ENCODE results near the gene CCDC74A. TPM values are rescaled to one million over a fixed set of nuclear protein-coding genes. Genes with fewer than 3 reads are reported as not detected.
"Not testable (repeated sequence)": the region's sequence is repeated elsewhere in the genome, so short reads cannot be mapped to it uniquely, and the experiment has no call there.

The CCDC74A gene
- total RNA-seq (5.1 TPM), polyA plus RNA-seq (35.1 TPM)
- long read RNA-seq, donor 1 = 0 reads
- long read RNA-seq, donor 2, partial matches to known transcripts = 0 of 1 reads
- long read RNA-seq, donor 2, other reads (novel, unspliced or antisense) = 0 of 1 reads
- long read RNA-seq, donor 3, partial matches to known transcripts = 0 of 1 reads
- long read RNA-seq, donor 3, other reads (novel, unspliced or antisense) = 0 of 1 reads
- long read RNA-seq, donor 4 = 0 reads
- long read RNA-seq, donor 5 = 0 reads
- long read RNA-seq, donor 6, partial matches to known transcripts = 0 of 1 reads
- long read RNA-seq, donor 6, other reads (novel, unspliced or antisense) = 0 of 1 reads
- long read RNA-seq, donor 7, partial matches to known transcripts = 0 of 1 reads
- long read RNA-seq, donor 7, other reads (novel, unspliced or antisense) = 0 of 1 reads
- long read RNA-seq, donor 8 = 0 reads
- long read RNA-seq, donor 9 = 0 reads
- long read RNA-seq, donor 10 = 0 reads

GRCh38 chr2:131527131-131528001 lies at the start of gene CCDC74A:
TSS of gene CCDC74A (plus strand) at chr2:131527888. CDS start at chr2:131527971, 83 bp downstream.
- WGBS = 40% methylated on average over 40 of the region's 47 CpGs
- H3K36me3 ChIP-seq (ENCODE audit: control insufficient read depth in 2 of 2, insufficient read depth in 2 of 2, low read length in 1 of 2); H3K27me3 ChIP-seq (ENCODE audit: control insufficient read depth in 2 of 2, insufficient read depth in 1 of 2, low read length in 1 of 2); H3K4me1 ChIP-seq (ENCODE audit: control insufficient read depth in 2 of 2, insufficient read depth in 2 of 2, low read length in 2 of 2); H3K9me3 ChIP-seq (ENCODE audit: control insufficient read depth in 2 of 2, insufficient read depth in 1 of 2, low read length in 1 of 2); H3K27ac ChIP-seq (ENCODE audit: low read depth in 1 of 2, low read length in 1 of 2): not testable (repeated sequence)
- H3K4me3 ChIP-seq (ENCODE audit: low read length in 2 of 2) = peak within 1 kb of the TSS; percentile 26 to 33
- peak in 8 of 9 donors; percentile 13 to 78 (median 57) for DNase-seq (ENCODE audit: low read depth in 6 of 9, low spot score in 9 of 9)

- DNase-seq (ENCODE audit: low read depth in 6 of 9, low spot score in 9 of 9); H3K9me3 ChIP-seq (ENCODE audit: control insufficient read depth in 2 of 2, insufficient read depth in 1 of 2, low read length in 1 of 2); H3K4me1 ChIP-seq (ENCODE audit: control insufficient read depth in 2 of 2, insufficient read depth in 2 of 2, low read length in 2 of 2); H3K27ac ChIP-seq (ENCODE audit: low read depth in 1 of 2, low read length in 1 of 2); H3K27me3 ChIP-seq (ENCODE audit: control insufficient read depth in 2 of 2, insufficient read depth in 1 of 2, low read length in 1 of 2); H3K4me3 ChIP-seq (ENCODE audit: low read length in 2 of 2): not testable (repeated sequence)
- H3K36me3 ChIP-seq (ENCODE audit: control insufficient read depth in 2 of 2, insufficient read depth in 2 of 2, low read length in 1 of 2) = peaks cover 0 to 11% of the 10 kb centered on the region in 2 donors
- 98% methylated on average over 15 of the region's 18 CpGs for WGBS
These were observed 49.4 kb upstream of the CCDC74A start for GRCh38 chr2:131478074-131478849.

- WGBS = 97% methylated on average over 9 of the region's 9 CpGs
- DNase-seq (ENCODE audit: low read depth in 6 of 9, low spot score in 9 of 9); H3K4me3 ChIP-seq (ENCODE audit: low read length in 2 of 2); H3K9me3 ChIP-seq (ENCODE audit: control insufficient read depth in 2 of 2, insufficient read depth in 1 of 2, low read length in 1 of 2); H3K27me3 ChIP-seq (ENCODE audit: control insufficient read depth in 2 of 2, insufficient read depth in 1 of 2, low read length in 1 of 2); H3K27ac ChIP-seq (ENCODE audit: low read depth in 1 of 2, low read length in 1 of 2); H3K4me1 ChIP-seq (ENCODE audit: control insufficient read depth in 2 of 2, insufficient read depth in 2 of 2, low read length in 2 of 2): not testable (repeated sequence)
- H3K36me3 ChIP-seq (ENCODE audit: control insufficient read depth in 2 of 2, insufficient read depth in 2 of 2, low read length in 1 of 2) = peaks cover 0 to 13% of the 10 kb centered on the region in 2 donors
These were observed 48.7 kb upstream of the CCDC74A start for GRCh38 chr2:131478850-131479461.

GRCh38 chr2:131480351-131480750 lies 47.3 kb upstream of the CCDC74A start:
- not testable (repeated sequence) for H3K27ac ChIP-seq (ENCODE audit: low read depth in 1 of 2, low read length in 1 of 2); H3K27me3 ChIP-seq (ENCODE audit: control insufficient read depth in 2 of 2, insufficient read depth in 1 of 2, low read length in 1 of 2); H3K9me3 ChIP-seq (ENCODE audit: control insufficient read depth in 2 of 2, insufficient read depth in 1 of 2, low read length in 1 of 2); H3K4me3 ChIP-seq (ENCODE audit: low read length in 2 of 2); DNase-seq (ENCODE audit: low read depth in 6 of 9, low spot score in 9 of 9); H3K4me1 ChIP-seq (ENCODE audit: control insufficient read depth in 2 of 2, insufficient read depth in 2 of 2, low read length in 2 of 2)
- H3K36me3 ChIP-seq (ENCODE audit: control insufficient read depth in 2 of 2, insufficient read depth in 2 of 2, low read length in 1 of 2) = peaks cover 0 to 20% of the 10 kb centered on the region in 2 donors
- 98% methylated on average over 17 of the region's 20 CpGs for WGBS

- H3K4me1 ChIP-seq (ENCODE audit: control insufficient read depth in 2 of 2, insufficient read depth in 2 of 2, low read length in 2 of 2); H3K27ac ChIP-seq (ENCODE audit: low read depth in 1 of 2, low read length in 1 of 2); H3K27me3 ChIP-seq (ENCODE audit: control insufficient read depth in 2 of 2, insufficient read depth in 1 of 2, low read length in 1 of 2); DNase-seq (ENCODE audit: low read depth in 6 of 9, low spot score in 9 of 9); H3K9me3 ChIP-seq (ENCODE audit: control insufficient read depth in 2 of 2, insufficient read depth in 1 of 2, low read length in 1 of 2); H3K4me3 ChIP-seq (ENCODE audit: low read length in 2 of 2): not testable (repeated sequence)
- 97% methylated on average over 19 of the region's 19 CpGs for WGBS
- peaks cover 0 to 14% of the 10 kb centered on the region in 2 donors for H3K36me3 ChIP-seq (ENCODE audit: control insufficient read depth in 2 of 2, insufficient read depth in 2 of 2, low read length in 1 of 2)
These were observed 45.1 kb upstream of the CCDC74A start for GRCh38 chr2:131482506-131483155.

GRCh38 chr2:131483981-131484820 lies 43.5 kb upstream of the CCDC74A start:
- not testable (repeated sequence) for DNase-seq (ENCODE audit: low read depth in 6 of 9, low spot score in 9 of 9); H3K27me3 ChIP-seq (ENCODE audit: control insufficient read depth in 2 of 2, insufficient read depth in 1 of 2, low read length in 1 of 2)
- WGBS = 97% methylated on average over 24 of the region's 24 CpGs

GRCh38 chr2:131484906-131485460 lies 42.7 kb upstream of the CCDC74A start:
- H3K27ac ChIP-seq (ENCODE audit: low read depth in 1 of 2, low read length in 1 of 2); H3K4me1 ChIP-seq (ENCODE audit: control insufficient read depth in 2 of 2, insufficient read depth in 2 of 2, low read length in 2 of 2); DNase-seq (ENCODE audit: low read depth in 6 of 9, low spot score in 9 of 9); H3K9me3 ChIP-seq (ENCODE audit: control insufficient read depth in 2 of 2, insufficient read depth in 1 of 2, low read length in 1 of 2); H3K4me3 ChIP-seq (ENCODE audit: low read length in 2 of 2); H3K27me3 ChIP-seq (ENCODE audit: control insufficient read depth in 2 of 2, insufficient read depth in 1 of 2, low read length in 1 of 2): not testable (repeated sequence)
- 98% methylated on average over 11 of the region's 11 CpGs for WGBS
- H3K36me3 ChIP-seq (ENCODE audit: control insufficient read depth in 2 of 2, insufficient read depth in 2 of 2, low read length in 1 of 2) = peaks cover 7 to 16% of the 10 kb centered on the region in 2 donors

More at GRCh38 chr2:131483981-131484820, 43.5 kb upstream of the CCDC74A start:
- not testable (repeated sequence) for H3K4me3 ChIP-seq (ENCODE audit: low read length in 2 of 2); H3K9me3 ChIP-seq (ENCODE audit: control insufficient read depth in 2 of 2, insufficient read depth in 1 of 2, low read length in 1 of 2); H3K27ac ChIP-seq (ENCODE audit: low read depth in 1 of 2, low read length in 1 of 2); H3K4me1 ChIP-seq (ENCODE audit: control insufficient read depth in 2 of 2, insufficient read depth in 2 of 2, low read length in 2 of 2)
- H3K36me3 ChIP-seq (ENCODE audit: control insufficient read depth in 2 of 2, insufficient read depth in 2 of 2, low read length in 1 of 2) = peaks cover 4 to 14% of the 10 kb centered on the region in 2 donors
